Measurements from ENCODE around the gene TANC1.

Gene TANC1

GRCh38 chr2:159110784-159111183, 142.3 kb downstream of the TANC1 start:
- no peaks in the 10 kb centered on the region for H3K36me3 ChIP-seq (ENCODE audit: control insufficient read depth, low read depth, low read length)
- H3K9me3 ChIP-seq (ENCODE audit: control insufficient read depth, low read depth, low read length): no peaks in the 10 kb centered on the region
- H3K9ac ChIP-seq (ENCODE audit: low read length): no peak overlapping the region
- H3K27ac ChIP-seq (ENCODE audit: low read length): no peak overlapping the region
- H3K27me3 ChIP-seq (ENCODE audit: control insufficient read depth, insufficient read depth, low read length): no peaks in the 10 kb centered on the region
- H3K4me3 ChIP-seq (ENCODE audit: low read length): no peak overlapping the region
- no peaks in the 10 kb centered on the region for H3K4me1 ChIP-seq (ENCODE audit: control insufficient read depth, low read depth, low read length)

GRCh38 chr2:159111346-159111927, 143.0 kb downstream of the TANC1 start:
- Histone ChIP-seq H3K9me3 (ENCODE audit: control insufficient read depth, low read depth, low read length) (no peaks in the 10 kb centered on the region), H3K4me1 (ENCODE audit: control insufficient read depth, low read depth, low read length) (no peaks in the 10 kb centered on the region), H3K27ac (ENCODE audit: low read length) (no peak overlapping the region), H3K9ac (ENCODE audit: low read length) (no peak overlapping the region), H3K4me3 (ENCODE audit: low read length) (no peak overlapping the region), H3K27me3 (ENCODE audit: control insufficient read depth, insufficient read depth, low read length) (no peaks in the 10 kb centered on the region), H3K36me3 (ENCODE audit: control insufficient read depth, low read depth, low read length) (no peaks in the 10 kb centered on the region)

- no peaks in the 10 kb centered on the region for H3K9me3 ChIP-seq (ENCODE audit: control insufficient read depth, low read depth, low read length)
- H3K9ac ChIP-seq (ENCODE audit: low read length): no peak overlapping the region
- no peaks in the 10 kb centered on the region for H3K36me3 ChIP-seq (ENCODE audit: control insufficient read depth, low read depth, low read length)
- H3K4me1 ChIP-seq (ENCODE audit: control insufficient read depth, low read depth, low read length): no peaks in the 10 kb centered on the region
- no peak overlapping the region for H3K27ac ChIP-seq (ENCODE audit: low read length)
- H3K27me3 ChIP-seq (ENCODE audit: control insufficient read depth, insufficient read depth, low read length): no peaks in the 10 kb centered on the region
- H3K4me3 ChIP-seq (ENCODE audit: low read length): no peak overlapping the region
These were observed 146.4 kb downstream of the TANC1 start for GRCh38 chr2:159114835-159115234.

GRCh38 chr2:159116922-159117321, 148.5 kb downstream of the TANC1 start:
- Histone ChIP-seq H3K27me3 (ENCODE audit: control insufficient read depth, insufficient read depth, low read length) (no peaks in the 10 kb centered on the region), H3K27ac (ENCODE audit: low read length) (no peak overlapping the region), H3K9ac (ENCODE audit: low read length) (no peak overlapping the region), H3K4me3 (ENCODE audit: low read length) (no peak overlapping the region), H3K4me1 (ENCODE audit: control insufficient read depth, low read depth, low read length) (no peaks in the 10 kb centered on the region), H3K9me3 (ENCODE audit: control insufficient read depth, low read depth, low read length) (no peaks in the 10 kb centered on the region), H3K36me3 (ENCODE audit: control insufficient read depth, low read depth, low read length) (no peaks in the 10 kb centered on the region)

GRCh38 chr2:159117658-159118057, 149.2 kb downstream of the TANC1 start:
- H3K9me3 ChIP-seq (ENCODE audit: control insufficient read depth, low read depth, low read length): no peaks in the 10 kb centered on the region
- no peaks in the 10 kb centered on the region for H3K36me3 ChIP-seq (ENCODE audit: control insufficient read depth, low read depth, low read length)
- no peaks in the 10 kb centered on the region for H3K4me1 ChIP-seq (ENCODE audit: control insufficient read depth, low read depth, low read length)
- no peak overlapping the region for H3K9ac ChIP-seq (ENCODE audit: low read length)
- no peak overlapping the region for H3K27ac ChIP-seq (ENCODE audit: low read length)
- H3K4me3 ChIP-seq (ENCODE audit: low read length): no peak overlapping the region
- H3K27me3 ChIP-seq (ENCODE audit: control insufficient read depth, insufficient read depth, low read length): no peaks in the 10 kb centered on the region

GRCh38 chr2:159118115-159118858, 149.8 kb downstream of the TANC1 start:
- no peaks in the 10 kb centered on the region for H3K4me1 ChIP-seq (ENCODE audit: control insufficient read depth, low read depth, low read length)
- no peaks in the 10 kb centered on the region for H3K36me3 ChIP-seq (ENCODE audit: control insufficient read depth, low read depth, low read length)
- no peak overlapping the region for H3K27ac ChIP-seq (ENCODE audit: low read length)
- H3K27me3 ChIP-seq (ENCODE audit: control insufficient read depth, insufficient read depth, low read length): no peaks in the 10 kb centered on the region
- H3K9ac ChIP-seq (ENCODE audit: low read length): no peak overlapping the region
- H3K9me3 ChIP-seq (ENCODE audit: control insufficient read depth, low read depth, low read length): no peaks in the 10 kb centered on the region
- H3K4me3 ChIP-seq (ENCODE audit: low read length): no peak overlapping the region

- H3K4me1 ChIP-seq (ENCODE audit: control insufficient read depth, low read depth, low read length): no peaks in the 10 kb centered on the region
- H3K9ac ChIP-seq (ENCODE audit: low read length): no peak overlapping the region
- no peak overlapping the region for H3K4me3 ChIP-seq (ENCODE audit: low read length)
- no peak overlapping the region for H3K27ac ChIP-seq (ENCODE audit: low read length)
- no peaks in the 10 kb centered on the region for H3K9me3 ChIP-seq (ENCODE audit: control insufficient read depth, low read depth, low read length)
- H3K36me3 ChIP-seq (ENCODE audit: control insufficient read depth, low read depth, low read length): no peaks in the 10 kb centered on the region
- H3K27me3 ChIP-seq (ENCODE audit: control insufficient read depth, insufficient read depth, low read length): no peaks in the 10 kb centered on the region
These were observed 150.5 kb downstream of the TANC1 start for GRCh38 chr2:159118859-159119500.

GRCh38 chr2:159119652-159120257, 151.3 kb downstream of the TANC1 start:
- no peaks in the 10 kb centered on the region for H3K4me1 ChIP-seq (ENCODE audit: control insufficient read depth, low read depth, low read length)
- no peaks in the 10 kb centered on the region for H3K27me3 ChIP-seq (ENCODE audit: control insufficient read depth, insufficient read depth, low read length)
- H3K4me3 ChIP-seq (ENCODE audit: low read length): no peak overlapping the region
- H3K36me3 ChIP-seq (ENCODE audit: control insufficient read depth, low read depth, low read length): no peaks in the 10 kb centered on the region
- no peak overlapping the region for H3K27ac ChIP-seq (ENCODE audit: low read length)
- no peak overlapping the region for H3K9ac ChIP-seq (ENCODE audit: low read length)
- H3K9me3 ChIP-seq (ENCODE audit: control insufficient read depth, low read depth, low read length): no peaks in the 10 kb centered on the region

GRCh38 chr2:159123786-159124185, 155.3 kb downstream of the TANC1 start:
- H3K4me1 ChIP-seq (ENCODE audit: control insufficient read depth, low read depth, low read length): no peaks in the 10 kb centered on the region
- H3K36me3 ChIP-seq (ENCODE audit: control insufficient read depth, low read depth, low read length): no peaks in the 10 kb centered on the region
- H3K9ac ChIP-seq (ENCODE audit: low read length): no peak overlapping the region
- H3K9me3 ChIP-seq (ENCODE audit: control insufficient read depth, low read depth, low read length): no peaks in the 10 kb centered on the region
- no peak overlapping the region for H3K27ac ChIP-seq (ENCODE audit: low read length)
- no peaks in the 10 kb centered on the region for H3K27me3 ChIP-seq (ENCODE audit: control insufficient read depth, insufficient read depth, low read length)
- no peak overlapping the region for H3K4me3 ChIP-seq (ENCODE audit: low read length)

GRCh38 chr2:159124441-159124911, 156.0 kb downstream of the TANC1 start:
- no peak overlapping the region for H3K9ac ChIP-seq (ENCODE audit: low read length)

GRCh38 chr2:159124931-159125467, 156.6 kb downstream of the TANC1 start:
- Histone ChIP-seq H3K9ac (ENCODE audit: low read length) (no peak overlapping the region), H3K4me3 (ENCODE audit: low read length) (no peak overlapping the region), H3K4me1 (ENCODE audit: control insufficient read depth, low read depth, low read length) (no peaks in the 10 kb centered on the region), H3K27ac (ENCODE audit: low read length) (no peak overlapping the region), H3K27me3 (ENCODE audit: control insufficient read depth, insufficient read depth, low read length) (no peaks in the 10 kb centered on the region), H3K36me3 (ENCODE audit: control insufficient read depth, low read depth, low read length) (no peaks in the 10 kb centered on the region), H3K9me3 (ENCODE audit: control insufficient read depth, low read depth, low read length) (no peaks in the 10 kb centered on the region)

More at GRCh38 chr2:159124441-159124911, 156.0 kb downstream of the TANC1 start:
- H3K36me3 ChIP-seq (ENCODE audit: control insufficient read depth, low read depth, low read length): no peaks in the 10 kb centered on the region
- H3K4me1 ChIP-seq (ENCODE audit: control insufficient read depth, low read depth, low read length): no peaks in the 10 kb centered on the region
- no peaks in the 10 kb centered on the region for H3K27me3 ChIP-seq (ENCODE audit: control insufficient read depth, insufficient read depth, low read length)
- no peaks in the 10 kb centered on the region for H3K9me3 ChIP-seq (ENCODE audit: control insufficient read depth, low read depth, low read length)
- H3K27ac ChIP-seq (ENCODE audit: low read length): no peak overlapping the region
- no peak overlapping the region for H3K4me3 ChIP-seq (ENCODE audit: low read length)

All from iPS-18a (cell line).